ENCODE measurements around the gene CRYGS.

Gene CRYGS

DNA sequence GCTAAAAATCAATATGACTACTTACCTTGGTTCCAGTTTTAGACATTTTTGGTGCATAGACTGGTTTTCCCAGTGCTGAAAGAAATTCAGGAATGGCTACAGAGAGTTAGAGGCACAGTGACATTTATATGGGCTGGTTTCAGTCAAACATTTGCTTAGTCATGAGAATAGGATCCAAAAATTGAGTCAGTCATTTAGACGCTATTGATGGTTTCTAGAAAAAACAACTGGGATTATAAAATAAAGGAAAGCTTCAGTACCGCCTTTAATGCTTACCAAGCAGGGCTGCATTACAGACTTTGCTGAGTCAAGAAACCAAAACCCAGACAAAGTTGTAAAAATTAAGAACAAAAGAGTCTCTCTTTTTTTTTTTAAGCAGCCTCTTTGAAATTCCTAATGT, at the start of gene CRYGS:
TSS of gene CRYGS (minus strand) at position 100 of the 400 bp plus-strand sequence. CDS start at position 46, 54 bp downstream.
- peak; percentile 3 for DNase-seq (ENCODE audit: low read depth, low spot score)

DNA sequence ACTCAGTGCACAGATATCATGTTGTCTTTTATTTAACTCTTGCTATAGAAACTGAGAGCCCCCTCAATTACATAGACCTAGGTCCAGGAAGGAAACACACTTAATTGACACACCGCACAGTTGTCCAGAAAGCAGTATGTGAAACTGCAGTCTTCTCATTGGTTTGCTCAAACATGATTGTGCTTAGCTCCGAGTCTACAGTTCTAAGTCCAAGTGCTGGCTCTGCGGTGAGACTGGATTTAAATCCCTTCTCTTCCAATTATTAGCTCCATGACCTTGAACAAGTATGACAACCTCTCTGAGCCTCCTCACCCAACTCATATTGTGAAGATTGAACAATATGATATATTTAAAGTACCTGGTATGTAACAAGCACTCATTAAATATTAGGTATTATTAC, 49.7 kb upstream of the CRYGS start:
- no peak overlapping the region for H3K4me3 ChIP-seq (ENCODE audit: low read depth, low read length)
- in situ Hi-C loops (cut with HindIII; ENCODE audit: low sequenced_read_pairs): no loop called here
- DNase-seq (ENCODE audit: low read depth, low spot score): no peak
- TF ChIP-seq, protein P1, sequence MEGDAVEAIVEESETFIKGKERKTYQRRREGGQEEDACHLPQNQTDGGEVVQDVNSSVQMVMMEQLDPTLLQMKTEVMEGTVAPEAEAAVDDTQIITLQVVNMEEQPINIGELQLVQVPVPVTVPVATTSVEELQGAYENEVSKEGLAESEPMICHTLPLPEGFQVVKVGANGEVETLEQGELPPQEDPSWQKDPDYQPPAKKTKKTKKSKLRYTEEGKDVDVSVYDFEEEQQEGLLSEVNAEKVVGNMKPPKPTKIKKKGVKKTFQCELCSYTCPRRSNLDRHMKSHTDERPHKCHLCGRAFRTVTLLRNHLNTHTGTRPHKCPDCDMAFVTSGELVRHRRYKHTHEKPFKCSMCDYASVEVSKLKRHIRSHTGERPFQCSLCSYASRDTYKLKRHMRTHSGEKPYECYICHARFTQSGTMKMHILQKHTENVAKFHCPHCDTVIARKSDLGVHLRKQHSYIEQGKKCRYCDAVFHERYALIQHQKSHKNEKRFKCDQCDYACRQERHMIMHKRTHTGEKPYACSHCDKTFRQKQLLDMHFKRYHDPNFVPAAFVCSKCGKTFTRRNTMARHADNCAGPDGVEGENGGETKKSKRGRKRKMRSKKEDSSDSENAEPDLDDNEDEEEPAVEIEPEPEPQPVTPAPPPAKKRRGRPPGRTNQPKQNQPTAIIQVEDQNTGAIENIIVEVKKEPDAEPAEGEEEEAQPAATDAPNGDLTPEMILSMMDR (IDR thresholded peaks at IDR 0.05; ENCODE audit: low read depth, low read length): no peak

More for the DNA sequence above, at the start of gene CRYGS:
- in situ Hi-C loops (cut with HindIII; ENCODE audit: low sequenced_read_pairs): loop anchor here (25.0 kb wide), 2 partner anchors 257 to 557 kb away; no protein-coding TSS in a partner anchor
- TF ChIP-seq, protein P1 (IDR thresholded peaks at IDR 0.05; ENCODE audit: low read depth, low read length): no peak
- H3K4me3 ChIP-seq (ENCODE audit: low read depth, low read length): no peak within 1 kb of the TSS

DNA sequence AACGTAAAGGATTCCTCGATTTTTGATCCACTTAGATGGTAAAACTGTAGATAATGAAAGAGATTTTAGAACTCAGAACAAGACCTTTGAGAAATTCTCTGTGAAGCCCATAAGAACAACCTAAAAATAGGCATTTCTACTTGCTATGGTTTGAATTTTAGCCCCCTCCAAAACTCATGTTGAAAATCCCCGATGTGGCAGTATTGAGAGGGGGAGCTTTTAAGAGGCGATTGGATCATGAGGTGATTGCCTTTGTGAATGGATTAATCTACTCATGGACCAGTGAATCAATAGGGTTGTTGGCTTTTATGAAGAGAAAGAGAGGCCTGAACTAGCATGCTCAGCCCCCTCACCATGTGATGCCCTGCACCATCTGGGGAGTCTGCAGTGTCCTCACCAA, 48.5 kb upstream of the CRYGS start:
- H3K4me3 ChIP-seq (ENCODE audit: low read depth, low read length): no peak overlapping the region
- in situ Hi-C loops (cut with HindIII; ENCODE audit: low sequenced_read_pairs): no loop called here
- TF ChIP-seq, protein P1 (IDR thresholded peaks at IDR 0.05; ENCODE audit: low read depth, low read length): no peak
- DNase-seq (ENCODE audit: low read depth, low spot score): no peak

DNA sequence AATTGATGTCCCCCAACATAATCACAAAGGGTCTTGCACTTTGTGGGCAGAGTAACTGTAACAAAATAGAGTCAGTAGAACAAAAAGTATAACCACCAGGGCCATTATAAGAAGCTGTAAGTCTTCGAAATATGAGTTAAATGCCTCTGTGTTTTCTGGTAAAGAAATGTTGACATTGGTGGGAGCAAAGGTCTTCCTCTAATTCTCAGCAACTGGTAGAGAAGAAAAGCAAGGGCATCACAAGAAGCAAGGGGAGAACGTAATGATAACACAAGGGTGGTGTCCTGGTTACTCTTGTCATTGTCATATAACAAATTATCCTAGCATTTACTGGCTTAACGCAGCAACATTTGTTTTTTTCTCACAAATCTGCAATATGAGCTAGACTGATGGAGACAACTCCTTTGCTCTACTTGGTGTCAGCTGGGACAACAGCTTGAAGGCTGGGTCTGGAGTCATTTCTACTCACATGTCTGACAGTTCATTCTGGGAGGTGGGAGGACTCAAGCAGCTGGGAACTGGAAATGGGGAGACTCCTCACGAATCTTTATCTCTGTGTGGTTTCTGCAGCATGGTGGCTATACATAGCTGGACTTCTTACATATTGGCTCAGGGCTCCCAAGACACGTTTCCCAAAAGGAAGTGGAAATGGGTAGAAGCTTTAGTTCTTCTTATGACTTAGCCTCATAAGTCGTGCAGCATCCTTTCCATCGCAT, 46.6 kb upstream of the CRYGS start:
- in situ Hi-C loops (cut with HindIII; ENCODE audit: low sequenced_read_pairs): no loop called here
- no peak overlapping the region for H3K4me3 ChIP-seq (ENCODE audit: low read depth, low read length)
- TF ChIP-seq, protein P1 (IDR thresholded peaks at IDR 0.05; ENCODE audit: low read depth, low read length): no peak
- DNase-seq (ENCODE audit: low read depth, low spot score): no peak

DNA sequence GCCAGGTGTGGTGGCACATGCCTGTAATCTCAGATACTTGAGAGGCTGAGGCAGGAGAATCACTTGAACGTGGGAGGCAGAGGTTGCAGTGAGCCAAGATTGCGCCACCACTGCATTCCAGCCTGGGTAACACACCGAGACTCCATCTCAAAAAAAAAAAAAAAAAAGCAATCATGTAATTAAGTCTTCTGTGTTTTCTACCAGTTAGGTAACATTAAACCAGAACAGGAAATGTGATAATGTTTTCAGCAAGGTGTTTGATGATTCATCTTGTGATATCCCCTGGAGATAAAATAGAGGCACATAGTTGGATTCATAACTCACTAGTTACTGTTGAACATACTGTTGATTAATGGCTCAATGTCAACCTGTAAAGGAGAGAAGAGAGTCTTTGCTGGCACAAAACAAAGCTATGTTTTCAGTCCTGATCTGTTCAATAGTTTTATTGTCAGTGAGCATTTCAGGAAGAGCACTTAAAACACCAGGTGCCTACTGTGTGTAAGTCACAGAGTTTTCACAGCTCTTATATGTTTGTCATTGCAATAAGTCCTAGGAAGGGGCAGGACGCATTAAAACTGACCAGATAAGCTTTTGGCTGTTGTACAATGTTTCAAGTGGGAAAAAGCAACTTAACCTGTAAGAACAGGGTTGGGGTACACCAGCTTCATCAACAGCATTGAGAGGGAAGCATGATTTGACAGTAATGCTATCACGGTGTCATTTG, 45.8 kb upstream of the CRYGS start:
- TF ChIP-seq, protein P1 (IDR thresholded peaks at IDR 0.05; ENCODE audit: low read depth, low read length): no peak
- in situ Hi-C loops (cut with HindIII; ENCODE audit: low sequenced_read_pairs): no loop called here
- DNase-seq (ENCODE audit: low read depth, low spot score): no peak
- no peak overlapping the region for H3K4me3 ChIP-seq (ENCODE audit: low read depth, low read length)

DNA sequence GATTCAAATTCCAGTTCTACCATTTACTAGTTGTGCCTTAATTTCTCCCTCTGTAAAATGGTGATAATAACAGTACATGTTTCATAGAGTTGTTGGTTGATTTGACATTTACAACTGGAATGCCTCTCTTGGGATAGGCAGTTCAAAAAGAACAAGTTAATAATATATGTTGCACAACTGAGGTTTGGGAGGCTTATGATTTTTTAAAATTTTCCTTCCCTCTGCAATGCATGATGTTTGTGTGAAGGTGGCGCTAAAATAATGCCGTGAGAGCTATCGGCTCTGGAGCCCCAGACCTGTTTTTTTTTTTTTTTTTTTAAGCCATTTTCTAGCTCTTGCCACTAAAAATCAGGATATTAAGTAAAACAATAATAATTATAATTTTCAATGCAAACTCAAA, 44.9 kb upstream of the CRYGS start:
- DNase-seq (ENCODE audit: low read depth, low spot score): no peak
- TF ChIP-seq, protein P1 (IDR thresholded peaks at IDR 0.05; ENCODE audit: low read depth, low read length): peak; percentile 36
- H3K4me3 ChIP-seq (ENCODE audit: low read depth, low read length): no peak overlapping the region
- in situ Hi-C loops (cut with HindIII; ENCODE audit: low sequenced_read_pairs): no loop called here

Measured in astrocyte of the spinal cord (primary cell).